ENCODE results near the gene ZFP92.

- no peak for TF ChIP-seq POLR2A (IDR thresholded peaks at IDR 0.05)
- no peak for TF ChIP-seq CTCF (IDR thresholded peaks at IDR 0.05)
Observed at GRCh38 chrX:153442463-153442862, 31.2 kb downstream of the ZFP92 start.

Measured in testis (tissue), 2 donors.